T-helper 2 cell treated with Interferon-gamma antibody and Interleukin-4, amounts not matched to agents 100 ng/mL and 5 ng/mL, for 36 hours (primary cell): ENCODE measurements around the gene TMEM135. TPM values are rescaled to one million over a fixed set of nuclear protein-coding genes. Genes with fewer than 3 reads are reported as not detected.

ENCODE experiments used
- intact Hi-C: fragments of 100-400 bp; cut with micrococcal nuclease; formaldehyde crosslinking; loops from one replicate; pipeline ENCODE4 v1.15.1; 2023
- total RNA-seq: library from RNA; stranded (reverse); gene quantifications from 2 replicates; pipeline ENCODE4 v1.2.3, GENCODE V29; 2022

The TMEM135 gene
- total RNA-seq, 1 donor from 2014 or later, result 28.4 TPM

- intact Hi-C loops, result no loop called here
Observed at GRCh38 chr11:87339416-87339815, 301.7 kb downstream of the TMEM135 start.

- intact Hi-C loops, result no loop called here
Observed at GRCh38 chr11:87347441-87347840, 309.7 kb downstream of the TMEM135 start.

- intact Hi-C loops, result no loop called here
Observed at GRCh38 chr11:87347854-87348253, 310.1 kb downstream of the TMEM135 start.

- intact Hi-C loops, result loop anchor here (1.0 to 10.0 kb wide), 3 partner anchors 47 to 1201 kb away; no protein-coding TSS in a partner anchor
Observed at GRCh38 chr11:87351676-87352075, 313.9 kb downstream of the TMEM135 start.

- intact Hi-C loops, result loop anchor here (1.0 to 10.0 kb wide), 3 partner anchors 48 to 1199 kb away; no protein-coding TSS in a partner anchor
Observed at GRCh38 chr11:87352759-87353707, 315.3 kb downstream of the TMEM135 start.

GRCh38 chr11:87353771-87354345 is 316.1 kb downstream of the TMEM135 start:
- intact Hi-C loops, result loop anchor here (5.0 to 10.0 kb wide), 2 partner anchors 49 to 1198 kb away; no protein-coding TSS in a partner anchor

GRCh38 chr11:87355596-87355995 is 317.9 kb downstream of the TMEM135 start:
- intact Hi-C loops, result loop anchor here (10.0 kb wide), 1 partner anchor 51 kb away; no protein-coding TSS in a partner anchor

GRCh38 chr11:87356428-87356827 is 318.7 kb downstream of the TMEM135 start:
- intact Hi-C loops, result loop anchor here (10.0 kb wide), 1 partner anchor 52 kb away; no protein-coding TSS in a partner anchor

- intact Hi-C loops, result loop anchor here (10.0 kb wide), 1 partner anchor 54 kb away; no protein-coding TSS in a partner anchor
Observed at GRCh38 chr11:87358461-87358860, 320.7 kb downstream of the TMEM135 start.

- intact Hi-C loops, result loop anchor here (10.0 kb wide), 1 partner anchor 55 kb away; no protein-coding TSS in a partner anchor
Observed at GRCh38 chr11:87359401-87359800, 321.7 kb downstream of the TMEM135 start.

- intact Hi-C loops, result no loop called here
Observed at GRCh38 chr11:87361891-87362290, 324.2 kb downstream of the TMEM135 start.

GRCh38 chr11:87366346-87366745 is 328.6 kb downstream of the TMEM135 start:
- intact Hi-C loops, result no loop called here

GRCh38 chr11:87366763-87367405 is 329.1 kb downstream of the TMEM135 start:
- intact Hi-C loops, result no loop called here

GRCh38 chr11:87368151-87368550 is 330.4 kb downstream of the TMEM135 start:
- intact Hi-C loops, result no loop called here

- intact Hi-C loops, result no loop called here
Observed at GRCh38 chr11:87368858-87369480, 331.2 kb downstream of the TMEM135 start.

GRCh38 chr11:87369888-87370287 is 332.2 kb downstream of the TMEM135 start:
- intact Hi-C loops, result no loop called here

- intact Hi-C loops, result no loop called here
Observed at GRCh38 chr11:87372065-87372464, 334.3 kb downstream of the TMEM135 start.
